CD1c-positive myeloid dendritic cell (primary cell): Measurements from ENCODE around the gene SH3BGRL3.
"Not testable (repeated sequence)": the region's sequence is repeated elsewhere in the genome, so short reads cannot be mapped to it uniquely, and the experiment has no call there.

ENCODE experiments used
- DNase-seq: peaks from one replicate; pipeline ENCODE4 v3.0.0-alpha.2; 2016; ENCODE audit errors: extremely low spot score

Gene SH3BGRL3

DNA sequence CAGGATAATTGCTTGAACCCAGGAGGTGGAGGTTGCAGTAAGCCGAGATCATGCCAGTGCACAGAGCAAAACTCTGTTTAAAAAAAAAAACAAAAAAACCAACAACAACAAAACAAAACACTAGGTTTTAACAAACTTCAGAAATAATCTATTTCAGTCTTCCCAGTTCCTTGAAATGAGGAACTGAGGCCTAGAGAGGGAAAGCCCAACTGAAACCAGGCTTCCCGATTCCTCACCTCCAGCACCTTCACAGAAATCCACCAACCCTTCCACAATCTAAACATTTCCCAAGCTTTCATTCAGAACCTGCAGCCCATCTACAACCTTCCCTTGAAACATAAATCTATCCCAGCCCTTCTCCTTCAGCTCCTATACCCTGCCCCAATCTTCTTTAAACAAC, 37.3 kb downstream of the SH3BGRL3 start:
- DNase-seq = peak; percentile 63

DNA sequence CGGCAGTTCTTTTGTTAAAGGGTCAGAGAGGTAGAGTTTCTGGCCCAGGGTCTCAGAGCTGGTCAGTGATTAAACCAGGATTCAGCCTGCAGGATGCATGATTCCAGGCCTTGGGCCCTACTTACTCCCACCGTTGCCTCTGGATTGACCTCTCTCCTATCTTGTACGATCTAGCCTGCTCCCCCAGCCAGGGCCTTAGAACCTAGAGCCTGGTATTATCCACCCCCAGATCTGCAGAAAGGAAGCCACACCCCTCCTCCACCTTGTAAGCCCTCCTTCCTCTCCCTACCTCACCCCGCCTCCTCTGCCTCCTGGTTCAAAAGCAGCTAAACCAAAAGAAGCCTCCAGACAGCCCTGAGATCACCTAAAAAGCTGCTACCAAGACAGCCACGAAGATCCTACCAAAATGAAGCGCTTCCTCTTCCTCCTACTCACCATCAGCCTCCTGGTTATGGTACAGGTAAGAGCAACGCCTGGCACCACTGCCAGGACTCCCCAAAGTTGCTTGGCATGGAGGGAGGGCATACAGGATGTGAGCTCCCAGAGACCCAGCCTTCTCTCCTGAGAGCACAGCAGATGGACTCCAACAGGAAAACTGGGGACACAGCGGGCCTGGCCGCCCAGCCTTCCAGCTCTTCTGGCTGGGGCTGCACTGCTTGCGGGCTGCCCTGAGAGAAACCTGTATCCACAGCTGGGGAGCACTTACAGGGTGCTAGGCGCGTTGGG, 37.9 kb downstream of the SH3BGRL3 start, which contains the start of gene CD52:
TSS of gene CD52 (plus strand) at position 347 of the 726 bp plus-strand sequence. CDS start at position 407, 60 bp downstream.
- peak; percentile 56 for DNase-seq

DNA sequence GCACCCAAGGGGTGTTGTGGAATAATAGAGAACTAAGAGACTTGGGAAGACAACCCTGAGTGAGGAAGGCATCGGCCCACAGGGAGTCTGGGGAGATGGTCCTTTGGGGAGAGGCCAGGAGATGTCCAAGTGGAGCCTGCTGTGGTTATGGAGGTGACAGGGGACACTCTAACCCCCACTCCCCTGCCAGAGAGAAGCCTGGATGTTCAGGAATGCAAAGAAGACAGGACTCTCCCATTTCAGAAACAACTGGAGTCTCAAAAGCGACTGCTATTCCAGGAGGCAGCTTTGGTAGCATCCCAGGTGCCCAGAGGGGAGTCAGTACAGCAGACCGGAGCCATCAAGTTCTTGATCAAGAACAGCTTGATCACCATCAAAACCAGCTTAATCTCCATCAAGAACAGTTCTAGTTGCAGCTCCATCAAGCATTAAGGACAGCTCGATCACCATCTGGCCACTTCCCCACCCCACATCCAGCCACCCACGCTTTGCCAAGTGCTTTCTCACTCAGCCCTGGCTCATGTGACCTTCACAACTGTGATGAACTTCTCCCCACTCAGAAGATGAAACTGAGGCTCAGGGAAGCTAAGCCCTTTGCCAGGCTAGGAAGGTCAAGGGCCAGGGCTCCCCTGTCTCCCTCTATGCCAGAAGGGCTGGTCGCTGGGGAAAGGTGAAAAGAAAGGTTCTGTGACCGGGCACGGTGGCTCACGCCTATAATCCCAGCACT, 38.6 kb downstream of the SH3BGRL3 start:
- DNase-seq = peak; percentile 92

DNA sequence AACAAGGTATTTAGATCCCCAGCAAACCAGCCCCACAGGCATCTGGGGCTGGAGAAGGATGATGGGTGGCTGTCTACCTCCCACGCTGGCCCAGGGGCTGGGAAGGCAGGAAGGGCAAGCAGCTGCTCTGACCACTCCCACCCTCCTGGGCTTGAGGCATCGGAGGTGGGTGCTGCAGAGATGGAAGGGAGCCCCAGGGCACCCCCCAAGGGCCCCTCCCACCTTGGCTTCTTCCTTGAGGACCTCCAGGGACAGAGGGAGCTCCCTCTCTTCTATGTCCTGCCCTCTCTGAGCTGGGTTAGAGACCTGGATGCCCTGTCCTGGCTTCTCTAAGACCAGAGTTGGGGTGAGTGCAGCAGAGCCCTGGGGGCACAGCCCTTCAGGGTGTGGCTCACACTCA, 41.0 kb downstream of the SH3BGRL3 start:
- no peak for DNase-seq

DNA sequence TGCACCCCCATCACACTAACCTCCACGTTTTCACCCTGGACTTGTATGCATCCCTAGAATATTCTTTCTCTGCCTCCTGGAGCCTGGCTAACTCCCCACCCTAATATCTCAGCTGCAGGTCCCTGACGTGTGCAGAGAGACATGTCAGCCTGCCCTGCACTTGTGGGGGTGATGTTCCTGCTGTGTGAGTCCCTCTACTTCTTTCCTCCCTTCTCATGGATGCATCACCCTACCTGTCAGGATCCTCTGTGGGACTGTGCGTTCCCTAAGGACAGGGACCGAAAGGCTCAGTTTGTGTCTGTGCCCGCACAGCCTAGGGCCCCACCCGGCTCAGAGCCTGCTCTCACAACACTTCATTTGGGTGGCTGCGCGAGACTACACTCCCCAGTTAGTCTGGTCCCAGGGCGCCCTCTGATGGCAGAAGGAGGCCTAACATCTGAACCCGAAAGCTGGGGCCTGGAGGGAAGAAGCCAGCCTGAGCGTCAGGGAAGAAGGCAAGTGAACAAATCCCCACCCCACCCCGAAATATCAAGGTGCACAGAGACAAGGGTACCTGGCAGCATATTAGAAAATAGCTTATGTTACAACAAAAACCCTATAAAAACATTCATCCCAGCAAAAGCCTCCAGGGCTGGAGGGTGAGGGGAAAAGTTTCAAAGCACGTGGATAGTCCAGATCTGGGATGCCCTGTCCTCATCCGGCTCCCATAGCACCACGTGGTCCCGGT, 41.6 kb downstream of the SH3BGRL3 start:
- peak; percentile 94 for DNase-seq

DNA sequence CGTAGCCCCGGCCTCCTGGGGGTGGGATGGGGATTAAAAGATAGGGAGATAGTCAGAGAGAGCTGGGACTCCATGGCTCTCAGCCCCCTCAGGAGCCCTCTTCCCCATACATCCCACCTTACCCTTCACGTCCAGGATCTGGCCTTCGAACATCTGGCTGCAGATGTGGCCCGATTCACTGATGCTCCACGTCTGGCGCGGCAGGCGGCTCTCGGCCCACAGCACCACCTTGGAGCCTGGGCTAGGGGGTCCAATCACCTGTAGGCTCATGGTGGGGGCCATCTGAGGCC, 42.1 kb downstream of the SH3BGRL3 start:
- no peak for DNase-seq

DNA sequence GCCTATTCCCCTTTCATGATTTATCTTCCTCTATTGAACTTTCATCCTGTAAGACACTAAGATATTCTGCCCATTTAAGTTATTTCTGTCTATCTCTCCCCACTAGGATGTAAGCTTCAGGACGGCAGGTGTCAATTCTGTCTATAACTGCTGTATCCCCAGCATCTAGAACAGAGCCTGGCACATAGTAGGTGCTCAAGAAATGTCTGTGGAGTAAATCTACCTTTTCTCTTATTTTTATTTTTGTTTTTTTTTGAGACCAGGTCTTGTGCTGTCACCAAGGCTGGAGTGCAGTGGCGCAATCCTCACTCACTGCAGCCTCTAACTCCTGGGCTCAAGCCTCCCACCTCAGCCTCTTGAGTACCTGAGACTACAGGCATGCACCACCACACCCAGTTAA, 43.5 kb downstream of the SH3BGRL3 start:
- DNase-seq = no peak

DNA sequence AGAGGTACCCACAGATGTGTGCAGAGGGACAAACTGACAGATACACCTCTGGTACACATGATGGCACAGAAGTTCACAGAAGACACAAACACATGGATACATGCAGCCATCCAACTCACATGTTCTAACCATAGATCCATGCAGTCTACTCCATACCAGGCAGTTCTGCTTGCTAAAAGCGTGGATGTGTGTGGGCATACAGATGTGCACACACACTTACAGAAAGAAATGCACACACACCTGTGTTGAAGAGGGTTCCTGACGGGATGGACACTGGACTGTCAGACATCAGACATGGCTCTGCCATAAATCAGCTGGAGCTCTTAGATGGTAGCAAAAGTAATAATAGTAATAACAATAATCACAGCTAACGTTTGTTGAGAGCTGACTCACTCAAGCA, 44.7 kb downstream of the SH3BGRL3 start:
- no peak for DNase-seq

DNA sequence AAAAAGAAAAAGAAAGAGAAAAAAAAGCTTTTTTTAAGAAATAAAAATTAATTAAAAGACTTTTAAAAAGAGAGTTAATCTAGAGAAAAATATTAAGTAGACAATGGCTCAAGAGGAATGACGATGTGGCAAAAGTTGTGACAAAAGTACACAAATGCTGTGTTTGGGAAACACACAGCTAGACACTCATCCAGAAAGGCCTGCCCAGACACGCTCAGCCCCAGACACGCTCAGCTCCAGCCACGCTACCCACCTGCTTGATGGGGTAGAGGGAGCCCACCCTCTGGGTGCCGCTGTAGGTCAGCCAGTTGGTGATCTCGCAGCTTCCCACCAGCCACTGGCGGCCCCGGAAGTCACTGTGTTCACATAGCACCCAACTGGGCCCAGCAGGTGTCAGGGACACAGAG, 48.1 kb downstream of the SH3BGRL3 start:
- no peak for DNase-seq

DNA sequence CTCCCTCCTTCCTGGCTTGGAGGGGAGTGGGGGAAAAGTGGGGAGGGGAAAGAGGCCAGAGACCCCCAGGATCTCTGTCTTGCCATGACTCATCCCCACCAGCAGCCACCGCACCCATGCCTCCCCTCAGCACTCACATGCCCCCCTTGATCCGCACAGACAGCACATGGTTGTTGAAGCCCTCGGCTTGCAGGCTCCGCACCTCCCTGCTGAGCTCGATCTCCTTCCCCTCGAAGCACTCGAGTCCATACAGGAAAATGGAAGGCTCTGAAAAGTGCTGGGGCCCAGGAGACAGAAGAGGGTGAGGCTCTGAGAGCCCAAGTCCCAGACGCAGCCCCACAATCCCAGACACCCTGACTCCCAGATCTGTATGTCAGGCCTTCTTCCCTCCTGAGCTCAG, 48.7 kb downstream of the SH3BGRL3 start:
- DNase-seq = no peak

DNA sequence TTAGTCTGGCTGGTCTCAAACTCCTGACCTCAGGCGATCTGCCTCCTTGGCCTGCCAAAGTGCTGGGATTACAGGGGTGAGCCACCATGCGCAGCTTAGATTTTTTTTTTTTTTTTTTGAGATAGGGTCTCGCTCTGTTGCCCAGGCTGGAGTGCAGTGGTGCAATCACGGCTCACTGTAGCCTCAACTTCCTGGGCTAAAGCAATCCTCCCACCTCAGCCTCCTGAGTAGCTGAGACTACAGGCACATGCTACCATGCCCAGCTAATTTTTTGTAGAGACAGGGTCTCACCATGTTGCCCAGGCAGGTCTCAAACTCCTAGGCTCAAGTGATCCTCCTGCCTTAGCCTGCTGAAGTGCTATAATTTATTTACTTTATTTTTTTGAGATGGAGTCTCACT, 49.5 kb downstream of the SH3BGRL3 start:
- not testable (repeated sequence) for DNase-seq

DNA sequence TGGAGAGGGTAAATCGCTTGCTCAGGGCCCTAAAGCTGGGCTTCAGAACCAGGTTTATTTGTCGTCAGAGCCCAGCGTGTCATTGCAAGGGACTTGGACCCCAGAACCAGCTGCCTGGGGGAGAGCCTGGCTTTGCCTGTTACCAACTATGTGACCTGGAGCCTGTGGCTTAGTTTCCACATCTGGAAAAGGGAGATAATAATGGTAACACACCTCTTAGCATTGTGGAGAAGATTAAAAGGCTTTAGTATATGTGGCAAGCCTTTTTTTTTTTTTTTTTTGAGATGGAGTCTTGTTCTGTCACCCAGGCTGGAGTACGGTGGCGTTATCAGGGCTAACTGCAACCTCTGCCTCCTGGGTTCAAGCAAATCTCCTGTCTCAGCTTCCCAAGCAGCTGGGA, 50.4 kb downstream of the SH3BGRL3 start:
- DNase-seq = no peak
